ENCODE results near the gene SNTB2.
A peak's percentile ranks its signal among the peaks of the same experiment; 100 is the strongest.

SNTB2 gene

DNA sequence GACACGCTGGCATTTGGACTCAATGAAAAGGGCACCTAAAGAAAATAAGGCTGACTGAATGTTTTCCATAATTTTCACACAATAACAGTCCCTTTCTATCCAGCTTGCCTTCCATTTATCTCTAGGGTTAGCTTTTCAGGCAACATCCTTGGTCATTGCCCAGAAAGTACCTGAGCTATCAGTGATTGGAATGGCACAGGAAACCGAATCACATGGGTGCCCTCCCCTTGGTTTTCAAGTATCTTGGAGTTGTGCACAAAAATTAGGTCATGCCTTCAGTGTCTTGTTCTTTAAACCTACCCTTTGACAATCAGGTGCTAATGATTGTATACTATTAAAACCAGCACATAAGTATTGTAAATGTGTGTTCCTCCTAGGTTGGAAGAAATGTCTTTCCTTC is 120.9 kb downstream of the SNTB2 start:
- Mint-ChIP-seq H3K36me3 (peaks cover 18% of the 10 kb centered on the region), H3K9me3 (no peaks in the 10 kb centered on the region), H3K4me3 (no peak overlapping the region), H3K27ac (no peak overlapping the region), H3K4me1 (peaks cover 14% of the 10 kb centered on the region)
- ATAC-seq (no peak), DNase-seq (ENCODE audit: low spot score in 2 of 2) (no peak)

- Mint-ChIP-seq H3K27ac (no peak overlapping the region), H3K36me3 (peaks cover 33% of the 10 kb centered on the region), H3K4me1 (peaks cover 28% of the 10 kb centered on the region), H3K9me3 (no peaks in the 10 kb centered on the region), H3K4me3 (peak overlapping the region; percentile 96)
- no peak for DNase-seq (ENCODE audit: low spot score in 2 of 2)
- ATAC-seq, result no peak
Measured at GRCh38 chr16:69309316-69309715, 122.4 kb downstream of the SNTB2 start.

DNA sequence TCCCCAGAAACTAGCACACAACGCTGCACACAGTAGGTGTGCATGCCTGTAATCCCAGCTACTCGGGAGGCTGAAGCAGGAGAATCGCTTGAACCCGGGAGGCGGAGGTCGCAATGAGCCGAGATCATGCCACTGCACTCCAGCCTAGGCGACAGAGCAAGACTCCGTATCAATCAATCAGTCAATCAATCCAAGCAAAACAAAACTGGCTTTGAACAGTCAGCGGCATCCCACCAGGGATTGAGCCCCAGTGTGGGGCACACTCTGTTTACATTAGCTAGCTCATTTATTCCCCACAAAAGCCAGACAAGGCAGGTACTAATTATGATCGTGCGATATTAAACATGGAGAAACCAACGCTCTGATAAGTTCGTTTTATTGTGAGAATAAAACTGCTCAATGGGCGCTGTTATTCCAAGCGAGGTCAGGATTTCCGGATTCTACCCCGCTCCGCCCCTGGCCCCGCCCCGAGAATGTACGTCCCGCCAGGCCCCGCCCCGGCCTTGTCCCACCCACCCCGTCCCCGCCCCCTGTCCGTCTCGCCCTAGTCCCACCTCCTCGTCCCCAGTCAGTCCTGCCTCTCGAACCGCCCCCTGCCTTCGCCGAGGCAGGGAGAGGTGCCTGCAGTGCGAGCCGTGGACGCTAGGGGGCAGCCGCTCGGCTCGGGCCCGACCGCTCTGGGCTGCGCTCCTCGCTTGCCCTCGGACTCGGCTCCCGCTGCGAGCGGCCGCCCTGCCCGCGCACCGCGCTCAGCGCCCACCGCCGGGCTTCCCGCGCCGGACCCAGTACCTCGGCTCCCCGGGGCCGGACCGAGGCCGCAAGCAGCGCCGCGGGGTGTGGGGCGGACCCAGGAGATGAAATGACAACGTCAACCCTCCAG is 123.9 kb downstream of the SNTB2 start, which contains the start of gene VPS4A:
Gene VPS4A, plus strand, starts transcription at position 698 of the 880 bp plus-strand sequence. Its CDS starts 162 bp downstream, at position 860.
- H3K36me3 Mint-ChIP-seq, result peaks cover 46% of the 10 kb centered on the region
- no peaks in the 10 kb centered on the region for H3K9me3 Mint-ChIP-seq
- ATAC-seq (peak; percentile 97), DNase-seq (ENCODE audit: low spot score in 2 of 2) (peak; percentile 100)
- H3K4me3 Mint-ChIP-seq, result peak within 1 kb of the TSS; percentile 96
- H3K27ac Mint-ChIP-seq, result peak within 1 kb of the TSS; percentile 95
- peaks cover 32% of the 10 kb centered on the region for H3K4me1 Mint-ChIP-seq

- DNase-seq (ENCODE audit: low spot score in 2 of 2), result peak; percentile 47 to 80
Measured at GRCh38 chr16:69311533-69312387, 124.8 kb downstream of the SNTB2 start.

DNA sequence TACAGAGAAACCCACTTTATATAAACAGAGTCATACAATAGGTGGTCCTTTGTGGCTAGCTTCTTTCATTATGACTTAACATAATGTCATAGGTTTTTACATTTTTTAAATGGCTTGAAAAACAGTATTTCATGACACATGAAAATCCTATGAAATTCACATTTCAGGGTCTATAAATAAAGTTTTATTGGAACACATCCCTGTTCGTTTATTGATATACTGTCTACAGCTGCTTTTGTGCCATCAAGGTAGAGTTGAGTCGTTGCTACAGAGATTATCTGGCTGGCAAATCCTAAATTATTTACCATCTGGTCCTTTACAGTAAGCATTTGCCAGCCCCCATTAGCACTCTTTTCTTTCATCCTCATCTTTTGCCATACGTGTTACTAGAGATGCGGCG is 126.5 kb downstream of the SNTB2 start:
- H3K36me3 Mint-ChIP-seq, result peaks cover 70% of the 10 kb centered on the region
- DNase-seq (ENCODE audit: low spot score in 2 of 2) (no peak), ATAC-seq (no peak)

More at GRCh38 chr16:69311533-69312387, 124.8 kb downstream of the SNTB2 start:
- no peaks in the 10 kb centered on the region for H3K9me3 Mint-ChIP-seq
- peaks cover 32% of the 10 kb centered on the region for H3K4me1 Mint-ChIP-seq
- peak overlapping the region; percentile 95 for H3K27ac Mint-ChIP-seq
- peak; percentile 76 for ATAC-seq
- H3K36me3 Mint-ChIP-seq, result peaks cover 52% of the 10 kb centered on the region
- H3K4me3 Mint-ChIP-seq, result peak overlapping the region; percentile 96

GRCh38 chr16:69314534-69314933 is 127.6 kb downstream of the SNTB2 start:
- DNase-seq (ENCODE audit: low spot score in 2 of 2) (no peak), ATAC-seq (no peak)
- peaks cover 79% of the 10 kb centered on the region for H3K36me3 Mint-ChIP-seq
- no peak overlapping the region for H3K4me3 Mint-ChIP-seq
- no peak overlapping the region for H3K27ac Mint-ChIP-seq
- peaks cover 36% of the 10 kb centered on the region for H3K4me1 Mint-ChIP-seq
- H3K9me3 Mint-ChIP-seq, result no peaks in the 10 kb centered on the region

More for the DNA sequence above, 126.5 kb downstream of the SNTB2 start:
- Mint-ChIP-seq H3K27ac (peak overlapping the region; percentile 56), H3K4me3 (peak overlapping the region; percentile 96), H3K9me3 (no peaks in the 10 kb centered on the region), H3K4me1 (peaks cover 32% of the 10 kb centered on the region)

DNA sequence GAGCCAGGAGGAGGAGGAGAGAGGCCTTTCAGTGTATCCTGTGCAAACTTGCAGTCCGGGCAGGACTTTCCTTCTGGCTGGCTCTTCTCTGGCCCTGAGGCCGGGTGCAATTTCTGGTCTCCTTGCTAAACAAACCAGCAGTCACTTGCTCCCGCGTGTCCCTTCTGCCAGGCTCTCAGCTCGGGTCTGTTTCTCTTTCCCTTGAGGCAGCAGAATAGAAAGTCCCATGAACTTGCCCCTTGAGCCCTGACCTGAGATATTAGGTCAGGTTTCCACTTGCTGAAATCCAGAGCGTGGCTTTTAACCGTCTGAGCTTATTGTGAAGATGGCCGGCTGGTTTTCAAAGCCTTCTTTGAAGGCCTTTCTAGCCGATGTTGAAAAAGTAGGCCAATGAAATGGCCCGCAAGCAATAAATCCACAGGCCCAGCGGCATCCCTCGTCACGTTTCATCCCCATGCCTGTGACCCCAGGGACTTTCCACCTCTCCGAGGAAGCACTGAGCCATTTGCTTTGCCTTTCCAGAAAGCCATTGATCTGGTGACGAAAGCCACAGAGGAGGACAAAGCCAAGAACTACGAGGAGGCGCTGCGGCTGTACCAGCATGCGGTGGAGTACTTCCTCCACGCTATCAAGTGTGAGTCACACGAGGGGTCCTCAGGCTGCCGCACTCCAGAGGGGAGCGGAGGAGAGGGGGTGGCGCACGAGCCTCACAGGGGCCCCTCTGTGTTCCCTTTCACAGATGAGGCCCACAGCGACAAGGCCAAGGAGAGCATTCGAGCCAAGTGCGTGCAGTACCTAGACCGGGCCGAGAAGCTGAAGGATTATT is 128.7 kb downstream of the SNTB2 start:
- Mint-ChIP-seq H3K36me3 (peaks cover 89% of the 10 kb centered on the region), H3K4me3 (no peak overlapping the region), H3K9me3 (no peaks in the 10 kb centered on the region), H3K27ac (peak overlapping the region; percentile 78), H3K4me1 (peaks cover 33% of the 10 kb centered on the region)
- no peak for ATAC-seq
- no peak for DNase-seq (ENCODE audit: low spot score in 2 of 2)

DNA sequence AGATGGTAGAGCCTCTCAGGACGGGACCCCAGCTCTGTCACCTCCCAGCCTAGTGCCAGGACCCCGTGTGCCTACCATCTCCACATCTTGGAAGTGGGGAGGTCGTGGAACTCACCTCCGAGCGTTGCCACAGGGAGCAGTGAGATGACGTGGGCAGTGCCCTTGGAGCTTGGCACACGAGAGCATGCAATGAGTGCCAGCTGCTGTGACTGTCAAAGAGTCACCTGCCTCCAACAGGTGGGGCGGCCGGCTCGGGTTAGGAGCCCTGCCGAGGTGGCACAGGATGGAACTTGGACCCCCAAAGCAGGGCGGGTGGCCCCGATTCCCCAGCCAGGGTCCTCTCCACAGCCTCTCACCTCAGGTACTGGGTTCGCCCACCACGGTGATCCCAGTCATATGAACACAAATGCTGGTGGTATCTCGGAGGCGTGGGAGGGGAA is 129.7 kb downstream of the SNTB2 start:
- Mint-ChIP-seq H3K4me3 (no peak overlapping the region), H3K9me3 (no peaks in the 10 kb centered on the region), H3K36me3 (peaks cover 97% of the 10 kb centered on the region), H3K27ac (peak overlapping the region; percentile 78), H3K4me1 (peaks cover 35% of the 10 kb centered on the region)
- ATAC-seq (no peak), DNase-seq (ENCODE audit: low spot score in 2 of 2) (no peak)

- Mint-ChIP-seq H3K9me3 (no peaks in the 10 kb centered on the region), H3K4me1 (peaks cover 32% of the 10 kb centered on the region), H3K36me3 (peaks cover 97% of the 10 kb centered on the region)
Measured at GRCh38 chr16:69318177-69318910, 131.4 kb downstream of the SNTB2 start.

DNA sequence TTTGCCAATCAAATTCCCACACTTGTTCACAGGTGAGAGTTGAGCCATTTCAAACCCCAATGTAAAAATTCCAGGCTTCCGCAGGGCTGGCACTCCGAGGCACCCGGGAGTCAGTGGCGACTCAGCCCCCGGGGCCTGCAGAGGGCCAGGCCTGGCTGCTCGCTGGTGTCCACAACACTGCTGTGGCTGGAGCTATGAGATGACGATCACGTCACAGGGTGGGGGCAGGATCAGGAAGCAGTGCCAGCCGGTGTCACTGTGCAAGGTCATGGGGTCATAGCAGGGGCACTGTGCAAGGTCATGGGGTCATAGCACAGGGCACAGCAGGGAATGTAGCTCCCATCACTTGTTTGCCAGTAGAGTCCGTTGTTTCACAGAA is 131.9 kb downstream of the SNTB2 start:
- Mint-ChIP-seq H3K4me3 (no peak overlapping the region), H3K9me3 (no peaks in the 10 kb centered on the region), H3K36me3 (peaks cover 97% of the 10 kb centered on the region), H3K4me1 (peaks cover 27% of the 10 kb centered on the region), H3K27ac (no peak overlapping the region)
- ATAC-seq (no peak), DNase-seq (ENCODE audit: low spot score in 2 of 2) (no peak)

More at GRCh38 chr16:69318177-69318910, 131.4 kb downstream of the SNTB2 start:
- Mint-ChIP-seq H3K4me3 (no peak overlapping the region), H3K27ac (peak overlapping the region; percentile 17)
- DNase-seq (ENCODE audit: low spot score in 2 of 2) (no peak), ATAC-seq (no peak)

DNA sequence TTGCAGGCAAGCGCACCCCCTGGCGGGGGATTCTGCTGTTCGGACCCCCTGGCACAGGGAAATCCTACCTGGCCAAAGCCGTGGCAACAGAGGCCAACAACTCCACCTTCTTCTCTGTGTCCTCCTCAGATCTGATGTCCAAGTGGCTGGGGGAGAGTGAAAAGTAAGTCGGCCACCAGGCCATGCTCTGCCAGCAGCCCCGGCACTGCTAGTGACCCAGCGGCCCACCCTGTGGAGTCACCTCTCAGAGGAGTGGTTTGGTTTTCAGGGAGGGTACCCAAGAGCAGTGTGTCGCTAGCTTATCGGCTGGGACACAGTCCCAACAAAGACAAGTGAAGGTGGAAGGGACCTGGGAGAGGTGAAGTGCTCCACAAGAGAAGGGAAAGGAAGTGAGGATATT is 132.4 kb downstream of the SNTB2 start:
- ATAC-seq (no peak), DNase-seq (ENCODE audit: low spot score in 2 of 2) (no peak)
- Mint-ChIP-seq H3K27ac (peak overlapping the region; percentile 62), H3K4me3 (no peak overlapping the region), H3K4me1 (peaks cover 26% of the 10 kb centered on the region), H3K9me3 (no peaks in the 10 kb centered on the region), H3K36me3 (peaks cover 97% of the 10 kb centered on the region)

- H3K36me3 Mint-ChIP-seq, result peaks cover 97% of the 10 kb centered on the region
- no peaks in the 10 kb centered on the region for H3K9me3 Mint-ChIP-seq
- ATAC-seq (no peak), DNase-seq (ENCODE audit: low spot score in 2 of 2) (no peak)
- H3K27ac Mint-ChIP-seq, result peak overlapping the region; percentile 62
- peaks cover 30% of the 10 kb centered on the region for H3K4me1 Mint-ChIP-seq
- H3K4me3 Mint-ChIP-seq, result no peak overlapping the region
Measured at GRCh38 chr16:69319826-69320739, 133.1 kb downstream of the SNTB2 start.

- H3K9me3 Mint-ChIP-seq, result no peaks in the 10 kb centered on the region
- no peak overlapping the region for H3K4me3 Mint-ChIP-seq
- ATAC-seq (no peak), DNase-seq (ENCODE audit: low spot score in 2 of 2) (no peak)
- peak overlapping the region; percentile 24 for H3K27ac Mint-ChIP-seq
- peaks cover 97% of the 10 kb centered on the region for H3K36me3 Mint-ChIP-seq
- peaks cover 34% of the 10 kb centered on the region for H3K4me1 Mint-ChIP-seq
Measured at GRCh38 chr16:69320740-69321073, 133.7 kb downstream of the SNTB2 start.
